A549 (cell line): ENCODE data around the gene CIDEB.

Source experiments
- BHLHE40 ChIP-seq: IDR thresholded peaks from 2 replicates; pipeline ENCODE4 v1.6.1; 2012; ENCODE audit warnings: low read depth, low read length, inconsistent platforms
- CBX2 ChIP-seq: fragments of 200-600 bp; sonication (generic); IDR thresholded peaks from 2 replicates; pipeline ENCODE4 v1.6.1; 2016; ENCODE audit warnings: low read depth, mild to moderate bottlenecking, borderline replicate concordance
- EP300 ChIP-seq, 2 experiments: fragments of >200 bp; sonication (Bioruptor Twin); formaldehyde crosslinking; IDR thresholded peaks; 2 replicates in 1 of 2; 3 replicates in 1 of 2; pipeline ENCODE4 v1.6.1; 2016 to 2017
- HEYL ChIP-seq: fragments of 250-450 bp; sonication (Bioruptor Pico); IDR thresholded peaks from 2 replicates; pipeline ENCODE4 v1.8.0; 2021; ENCODE audit warnings: mild to moderate bottlenecking, moderate library complexity
- MYC ChIP-seq: IDR thresholded peaks from 2 replicates; pipeline ENCODE4 v1.6.1; 2012; ENCODE audit warnings: mild to moderate bottlenecking, inconsistent platforms, low read length, improper control_type of control experiment, borderline replicate concordance
- RFX5 ChIP-seq: fragments of 450-650 bp; IDR thresholded peaks from 2 replicates; pipeline ENCODE4 v1.7.1; 2014; ENCODE audit warnings: antibody characterized with exemption, mild to moderate bottlenecking, moderate library complexity
- RNF2 ChIP-seq: fragments of 200-600 bp; sonication (generic); IDR thresholded peaks from 2 replicates; pipeline ENCODE4 v1.6.1; 2016; ENCODE audit warnings: low read depth, mild to moderate bottlenecking, antibody characterized with exemption, moderate library complexity, borderline replicate concordance
- TF ChIP-seq, protein P1 (sequence below): fragments of >200 bp; sonication (Bioruptor Twin); formaldehyde crosslinking; IDR thresholded peaks from 3 replicates; pipeline ENCODE4 v1.5.1; 2016
- TF ChIP-seq, protein P2 (sequence below): fragments of 200-600 bp; sonication (generic); IDR thresholded peaks from 2 replicates; pipeline ENCODE4 v1.6.1; 2016; ENCODE audit warnings: antibody characterized with exemption, mild to moderate bottlenecking, moderate library complexity
- TF ChIP-seq, protein P3 (sequence below): IDR thresholded peaks from 2 replicates; pipeline ENCODE4 v1.6.1; 2012
- TF ChIP-seq, protein P4 (sequence below): fragments of >200 bp; sonication (Bioruptor Twin); formaldehyde crosslinking; IDR thresholded peaks from 2 replicates; pipeline ENCODE4 v1.6.1; 2016

DNA sequence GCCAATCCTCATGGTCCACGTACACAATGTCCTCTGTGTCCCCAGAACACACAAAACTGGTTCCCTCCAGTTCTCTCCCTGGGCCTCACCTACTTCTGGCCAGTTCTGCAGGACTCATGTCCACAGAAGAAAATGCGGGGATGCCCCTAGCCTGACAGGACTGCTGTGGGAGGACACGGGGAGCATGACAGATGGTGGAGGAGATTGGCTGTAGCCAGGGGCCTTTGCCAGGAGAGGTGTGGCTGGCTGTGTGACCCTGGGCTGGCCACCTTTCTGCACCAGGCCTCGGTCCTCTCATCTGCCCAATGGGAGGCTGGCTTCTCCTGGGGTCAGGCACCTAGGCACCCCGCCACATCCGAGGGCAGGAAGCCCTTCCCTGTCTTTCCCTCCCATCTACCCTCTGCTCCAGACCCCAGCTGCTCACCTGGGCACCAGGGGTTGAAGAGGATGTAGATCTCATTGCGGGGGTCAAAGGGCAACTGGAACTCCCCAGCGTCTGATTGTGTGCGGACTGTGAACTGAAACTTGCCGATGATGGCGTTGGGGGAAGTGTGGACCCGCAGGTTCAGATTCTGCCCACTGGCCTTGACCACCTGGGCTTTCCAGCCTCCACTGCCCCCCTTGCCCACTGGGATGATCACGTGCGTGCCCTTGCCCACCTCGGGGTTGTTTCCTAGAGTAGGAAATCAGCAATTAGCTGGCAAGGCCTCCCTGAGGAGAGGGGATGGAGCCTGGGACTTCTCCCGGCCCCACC is 47.6 kb downstream of the CIDEB start:
- TF ChIP-seq, protein P1, sequence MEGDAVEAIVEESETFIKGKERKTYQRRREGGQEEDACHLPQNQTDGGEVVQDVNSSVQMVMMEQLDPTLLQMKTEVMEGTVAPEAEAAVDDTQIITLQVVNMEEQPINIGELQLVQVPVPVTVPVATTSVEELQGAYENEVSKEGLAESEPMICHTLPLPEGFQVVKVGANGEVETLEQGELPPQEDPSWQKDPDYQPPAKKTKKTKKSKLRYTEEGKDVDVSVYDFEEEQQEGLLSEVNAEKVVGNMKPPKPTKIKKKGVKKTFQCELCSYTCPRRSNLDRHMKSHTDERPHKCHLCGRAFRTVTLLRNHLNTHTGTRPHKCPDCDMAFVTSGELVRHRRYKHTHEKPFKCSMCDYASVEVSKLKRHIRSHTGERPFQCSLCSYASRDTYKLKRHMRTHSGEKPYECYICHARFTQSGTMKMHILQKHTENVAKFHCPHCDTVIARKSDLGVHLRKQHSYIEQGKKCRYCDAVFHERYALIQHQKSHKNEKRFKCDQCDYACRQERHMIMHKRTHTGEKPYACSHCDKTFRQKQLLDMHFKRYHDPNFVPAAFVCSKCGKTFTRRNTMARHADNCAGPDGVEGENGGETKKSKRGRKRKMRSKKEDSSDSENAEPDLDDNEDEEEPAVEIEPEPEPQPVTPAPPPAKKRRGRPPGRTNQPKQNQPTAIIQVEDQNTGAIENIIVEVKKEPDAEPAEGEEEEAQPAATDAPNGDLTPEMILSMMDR: no peak
- no peak for TF ChIP-seq HEYL (CRISPR knock-in tag)
- TF ChIP-seq BHLHE40: no peak
- no peak for TF ChIP-seq CBX2
- TF ChIP-seq, protein P2, sequence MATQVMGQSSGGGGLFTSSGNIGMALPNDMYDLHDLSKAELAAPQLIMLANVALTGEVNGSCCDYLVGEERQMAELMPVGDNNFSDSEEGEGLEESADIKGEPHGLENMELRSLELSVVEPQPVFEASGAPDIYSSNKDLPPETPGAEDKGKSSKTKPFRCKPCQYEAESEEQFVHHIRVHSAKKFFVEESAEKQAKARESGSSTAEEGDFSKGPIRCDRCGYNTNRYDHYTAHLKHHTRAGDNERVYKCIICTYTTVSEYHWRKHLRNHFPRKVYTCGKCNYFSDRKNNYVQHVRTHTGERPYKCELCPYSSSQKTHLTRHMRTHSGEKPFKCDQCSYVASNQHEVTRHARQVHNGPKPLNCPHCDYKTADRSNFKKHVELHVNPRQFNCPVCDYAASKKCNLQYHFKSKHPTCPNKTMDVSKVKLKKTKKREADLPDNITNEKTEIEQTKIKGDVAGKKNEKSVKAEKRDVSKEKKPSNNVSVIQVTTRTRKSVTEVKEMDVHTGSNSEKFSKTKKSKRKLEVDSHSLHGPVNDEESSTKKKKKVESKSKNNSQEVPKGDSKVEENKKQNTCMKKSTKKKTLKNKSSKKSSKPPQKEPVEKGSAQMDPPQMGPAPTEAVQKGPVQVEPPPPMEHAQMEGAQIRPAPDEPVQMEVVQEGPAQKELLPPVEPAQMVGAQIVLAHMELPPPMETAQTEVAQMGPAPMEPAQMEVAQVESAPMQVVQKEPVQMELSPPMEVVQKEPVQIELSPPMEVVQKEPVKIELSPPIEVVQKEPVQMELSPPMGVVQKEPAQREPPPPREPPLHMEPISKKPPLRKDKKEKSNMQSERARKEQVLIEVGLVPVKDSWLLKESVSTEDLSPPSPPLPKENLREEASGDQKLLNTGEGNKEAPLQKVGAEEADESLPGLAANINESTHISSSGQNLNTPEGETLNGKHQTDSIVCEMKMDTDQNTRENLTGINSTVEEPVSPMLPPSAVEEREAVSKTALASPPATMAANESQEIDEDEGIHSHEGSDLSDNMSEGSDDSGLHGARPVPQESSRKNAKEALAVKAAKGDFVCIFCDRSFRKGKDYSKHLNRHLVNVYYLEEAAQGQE: no peak
- TF ChIP-seq RNF2: no peak
- TF ChIP-seq, protein P3, sequence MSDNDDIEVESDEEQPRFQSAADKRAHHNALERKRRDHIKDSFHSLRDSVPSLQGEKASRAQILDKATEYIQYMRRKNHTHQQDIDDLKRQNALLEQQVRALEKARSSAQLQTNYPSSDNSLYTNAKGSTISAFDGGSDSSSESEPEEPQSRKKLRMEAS: no peak
- TF ChIP-seq, protein P4, sequence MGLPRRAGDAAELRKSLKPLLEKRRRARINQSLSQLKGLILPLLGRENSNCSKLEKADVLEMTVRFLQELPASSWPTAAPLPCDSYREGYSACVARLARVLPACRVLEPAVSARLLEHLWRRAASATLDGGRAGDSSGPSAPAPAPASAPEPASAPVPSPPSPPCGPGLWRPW: no peak
- TF ChIP-seq RFX5: no peak
- no peak for TF ChIP-seq MYC
- no peak for TF ChIP-seq EP300 (IDR thresholded peaks at IDR 0.05)
